Measurements from ENCODE around the gene MED29.

GRCh38 chr19:39359026-39359425 is 32.2 kb upstream of the MED29 start:
- no peak for TF ChIP-seq POLR2AphosphoS5 (IDR thresholded peaks at IDR 0.05; ENCODE audit: low read depth, low read length)
- no peak for TF ChIP-seq REST (IDR thresholded peaks at IDR 0.05; ENCODE audit: insufficient read depth in 1 of 2, low read depth in 2 of 2, low read length in 2 of 2)
- no peak for TF ChIP-seq TAF1 (IDR thresholded peaks at IDR 0.05; ENCODE audit: borderline replicate concordance, insufficient read depth, low read length)
- TF ChIP-seq SIN3A (IDR thresholded peaks at IDR 0.05; ENCODE audit: borderline replicate concordance, insufficient read depth, low read length) = no peak
